SK-N-SH (cell line): ENCODE measurements around the gene NKAIN1. TPM values are rescaled to one million over a fixed set of nuclear protein-coding genes. Genes with fewer than 3 reads are reported as not detected.

Source experiments
- CTCF ChIA-PET: fragments of 300-600, 350-600 bp; formaldehyde crosslinking; extraction: SDS; loops from one replicate; lab custom pipeline; 2021; lab: Yijun Ruan, JAX
- POLR2A ChIA-PET: fragments of 350-600 bp; sonication (Branson Sonifier 250); formaldehyde crosslinking; extraction: SDS; loops from one replicate; lab custom pipeline; 2020; ENCODE audit warnings: antibody characterized with exemption, inconsistent platforms; lab: Yijun Ruan, JAX
- DNase-seq: peaks from one replicate; pipeline ENCODE4 v3.0.0; 2012
- H2AFZ ChIP-seq: fragments of 200-600 bp; sonication (generic); 2 replicates; pipeline ENCODE4 v1.8.1; 2016; ENCODE audit warnings: antibody characterized with exemption, mild to moderate bottlenecking, low read depth
- H3F3A ChIP-seq: fragments of 200-600 bp; sonication (generic); replicated peaks from 2 replicates; pipeline ENCODE3; 2016; ENCODE audit warnings: antibody characterized with exemption, mild to moderate bottlenecking; ENCODE audit not compliant: insufficient read depth
- H3K27ac ChIP-seq, 2 experiments: fragments of 200-500 bp in 1 of 2; fragments of 200-600 bp in 1 of 2; sonication (Bioruptor generic) in 1 of 2; sonication (generic), shearing (Covaris generic) in 1 of 2; 2 replicates each; pipeline versions ENCODE4 v1.5.1 to v1.6.1; 2014 to 2016; ENCODE audit warnings: low read depth in 2 of 2, inconsistent platforms in 1 of 2, low read length in 1 of 2, mild to moderate bottlenecking in 1 of 2, mixed read lengths in 1 of 2
- H3K27me3 ChIP-seq: fragments of 200-600 bp; sonication (generic), shearing (Covaris generic); 2 replicates; pipeline ENCODE4 v1.6.1; 2016; ENCODE audit warnings: mixed run types; ENCODE audit not compliant: insufficient read depth
- H3K36me3 ChIP-seq, 2 experiments: fragments of 200-500 bp in 1 of 2; fragments of 200-600 bp in 1 of 2; sonication (Bioruptor generic) in 1 of 2; sonication (generic) in 1 of 2; replicated peaks in 1 of 2; 2 replicates each; pipeline versions ENCODE3 to v1.5.1; 2014 to 2016; ENCODE audit warnings: low read length in 1 of 2, mild to moderate bottlenecking in 1 of 2; ENCODE audit not compliant: insufficient read depth in 2 of 2, control insufficient read depth in 1 of 2
- H3K4me1 ChIP-seq, 2 experiments: fragments of 200-500 bp in 1 of 2; fragments of 200-600 bp in 1 of 2; sonication (Bioruptor generic) in 1 of 2; sonication (generic), shearing (Covaris generic) in 1 of 2; 2 replicates each; pipeline versions ENCODE4 v1.5.1 to v1.6.1; 2014 to 2016; ENCODE audit warnings: low read depth in 1 of 2, low read length in 1 of 2, mixed run types in 1 of 2; ENCODE audit not compliant: insufficient read depth in 2 of 2, control insufficient read depth in 1 of 2
- H3K4me2 ChIP-seq: fragments of 200-600 bp; sonication (generic), shearing (Covaris generic); 2 replicates; pipeline ENCODE4 v1.6.1; 2017; ENCODE audit warnings: mixed run types
- H3K4me3 ChIP-seq, 2 experiments: fragments of 200-500 bp in 1 of 2; fragments of 200-600 bp in 1 of 2; sonication (Bioruptor generic) in 1 of 2; sonication (generic), shearing (Covaris generic) in 1 of 2; 2 replicates each; pipeline versions ENCODE4 v1.5.1 to v1.8.1; 2014 to 2016; ENCODE audit warnings: low read depth in 2 of 2, inconsistent platforms in 1 of 2, low read length in 1 of 2, mild to moderate bottlenecking in 1 of 2, mixed read lengths in 1 of 2, moderate library complexity in 1 of 2
- H3K79me2 ChIP-seq: fragments of 200-600 bp; sonication (generic); 2 replicates; pipeline ENCODE4 v1.8.1; 2017; ENCODE audit warnings: mild to moderate bottlenecking; ENCODE audit not compliant: insufficient read depth
- H3K9ac ChIP-seq: fragments of 200-600 bp; sonication (generic); 2 replicates; pipeline ENCODE4 v1.6.1; 2017; ENCODE audit warnings: mixed run types
- H3K9me2 ChIP-seq: fragments of 200-600 bp; sonication (generic); 2 replicates; pipeline ENCODE4 v1.6.1; 2017; ENCODE audit warnings: mixed run types
- H3K9me3 ChIP-seq: fragments of 200-600 bp; sonication (generic); 2 replicates; pipeline ENCODE4 v1.6.1; 2017; ENCODE audit warnings: mixed run types, mild to moderate bottlenecking, moderate library complexity
- H4K20me1 ChIP-seq: fragments of 200-600 bp; sonication (generic); 2 replicates; pipeline ENCODE4 v1.6.1; 2017; ENCODE audit warnings: mild to moderate bottlenecking, mixed run types; ENCODE audit not compliant: insufficient read depth
- CTCF ChIP-seq: fragments of 200-600 bp; sonication (generic); IDR thresholded peaks from 2 replicates; pipeline ENCODE4 v1.6.1; 2017; ENCODE audit warnings: antibody characterized with exemption, mild to moderate bottlenecking, moderate library complexity
- EZH2phosphoT487 ChIP-seq: fragments of 200-600 bp; sonication (generic); IDR thresholded peaks from 2 replicates; pipeline ENCODE4 v1.6.1; 2017; ENCODE audit warnings: low read depth, mixed run types, mild to moderate bottlenecking, antibody characterized with exemption, moderate library complexity, borderline replicate concordance
- IRF3 ChIP-seq: fragments of 150-350 bp; IDR thresholded peaks from 2 replicates; pipeline ENCODE4 v1.6.1; 2016; ENCODE audit warnings: mild to moderate bottlenecking, low read depth, low read length
- JUND ChIP-seq: IDR thresholded peaks from 2 replicates; pipeline ENCODE4 v1.4.0; 2012
- MAX ChIP-seq: IDR thresholded peaks from 2 replicates; pipeline ENCODE4 v1.4.0; 2012; ENCODE audit warnings: low read depth
- MEF2A ChIP-seq: IDR thresholded peaks from 2 replicates; pipeline ENCODE4 v1.4.0; 2012; ENCODE audit warnings: low read depth, borderline replicate concordance
- NFIC ChIP-seq: IDR thresholded peaks from 2 replicates; pipeline ENCODE4 v1.4.0; 2012; ENCODE audit warnings: borderline replicate concordance
- NRF1 ChIP-seq: IDR thresholded peaks from 2 replicates; pipeline ENCODE4 v1.6.1; 2012; ENCODE audit warnings: low read depth, mild to moderate bottlenecking, low read length
- PBX3 ChIP-seq: IDR thresholded peaks from 2 replicates; pipeline ENCODE4; 2012
- POLR2AphosphoS5 ChIP-seq: IDR thresholded peaks from 2 replicates; pipeline ENCODE4 v1.6.1; 2012; ENCODE audit warnings: low read depth, low read length
- RCOR1 ChIP-seq: fragments of 150-350 bp; IDR thresholded peaks from 2 replicates; pipeline ENCODE4 v1.6.1; 2017; ENCODE audit warnings: antibody characterized with exemption, low read length
- RFX5 ChIP-seq: IDR thresholded peaks from 2 replicates; pipeline ENCODE4 v1.6.1; 2012; ENCODE audit warnings: mild to moderate bottlenecking, improper control_type of control experiment, low read length
- SIN3A ChIP-seq: IDR thresholded peaks from 2 replicates; pipeline ENCODE4 v1.6.1; 2012; ENCODE audit warnings: low read depth, mild to moderate bottlenecking, low read length, moderate library complexity, borderline replicate concordance
- SMC3 ChIP-seq: IDR thresholded peaks from 2 replicates; pipeline ENCODE4 v1.6.1; 2012; ENCODE audit warnings: low read depth, low read length, improper control_type of control experiment
- TAF1 ChIP-seq: IDR thresholded peaks from 2 replicates; pipeline ENCODE4 v1.6.1; 2012; ENCODE audit warnings: low read depth, mild to moderate bottlenecking, low read length, moderate library complexity, borderline replicate concordance
- TCF12 ChIP-seq: IDR thresholded peaks from 2 replicates; pipeline ENCODE4 v1.4.0; 2012
- TEAD4 ChIP-seq: IDR thresholded peaks from 2 replicates; pipeline ENCODE4 v1.4.0; 2012; ENCODE audit warnings: mild to moderate bottlenecking, borderline replicate concordance; ENCODE audit not compliant: insufficient read depth
- USF1 ChIP-seq: IDR thresholded peaks from 2 replicates; pipeline ENCODE4 v1.4.0; 2012; ENCODE audit warnings: low read depth, borderline replicate concordance
- USF2 ChIP-seq: fragments of 150-350 bp; IDR thresholded peaks from 2 replicates; pipeline ENCODE4 v1.6.1; 2017; ENCODE audit warnings: antibody characterized with exemption, low read length, low read depth, borderline replicate concordance
- WGBS: methylation state at CpG from one replicate; pipeline ENCODE4 v1.1.6; 2017; ENCODE audit warnings: low lambda C conversion rate; 5-methylcytosine and 5-hydroxymethylcytosine counted together
- polyA plus RNA-seq, 3 experiments: library from polyadenylated mRNA; depleted of rRNA; stranded (reverse); fragments of >200 nt; gene quantifications; 2 replicates each; pipeline ENCODE4 v1.2.3, GENCODE V29; 2012

Gene NKAIN1
- polyA plus RNA-seq, 1 of the 3 experiments (the other 2 are of a cell fraction): 0.54 TPM

GRCh38 chr1:31142406-31142805 lies 97.3 kb downstream of the NKAIN1 start:
- H3K9ac ChIP-seq: no peak overlapping the region
- H3K9me3 ChIP-seq: no peaks in the 10 kb centered on the region
- H3K4me2 ChIP-seq: no peak overlapping the region
- no peak overlapping the region for H3K4me3 ChIP-seq
- no peaks in the 10 kb centered on the region for H3K27me3 ChIP-seq
- no peaks in the 10 kb centered on the region for H3K4me1 ChIP-seq
- TF ChIP-seq USF2 (no peak), TAF1 (no peak), NFIC (no peak), SIN3A (no peak), SMC3 (no peak), POLR2AphosphoS5 (no peak), MAX (no peak), TEAD4 (no peak), PBX3 (no peak)
- H3K27ac ChIP-seq: no peak overlapping the region
- no peaks in the 10 kb centered on the region for H3K79me2 ChIP-seq
- H4K20me1 ChIP-seq: no peaks in the 10 kb centered on the region
- WGBS: 95% methylated on average over 1 of the region's 4 CpGs
- ChIA-PET CTCF (no interaction called here), POLR2A (no interaction called here)
- DNase-seq: no peak
- H3K9me2 ChIP-seq: no peaks in the 10 kb centered on the region
- H3K36me3 ChIP-seq: no peaks in the 10 kb centered on the region
- peaks cover 4% of the 10 kb centered on the region for H3F3A ChIP-seq
- H2AFZ ChIP-seq: no peak overlapping the region

GRCh38 chr1:31140299-31140698 lies 99.4 kb downstream of the NKAIN1 start:
- no peaks in the 10 kb centered on the region for H3K36me3 ChIP-seq
- no peaks in the 10 kb centered on the region for H3F3A ChIP-seq
- no peak overlapping the region for H3K4me2 ChIP-seq
- POLR2A ChIA-PET: no interaction called here
- no peaks in the 10 kb centered on the region for H3K9me3 ChIP-seq
- WGBS: 90% methylated on average over 7 of the region's 7 CpGs
- no peaks in the 10 kb centered on the region for H3K4me1 ChIP-seq
- H3K27me3 ChIP-seq: no peaks in the 10 kb centered on the region
- no peak for DNase-seq
- no peak for TF ChIP-seq SMC3
- TF ChIP-seq MEF2A: no peak
- TF ChIP-seq IRF3: no peak
- TF ChIP-seq TCF12: no peak
- no peak for TF ChIP-seq MAX
- no peak for TF ChIP-seq CTCF
- no peak for TF ChIP-seq USF1
- no peak for TF ChIP-seq SIN3A
- no peak for TF ChIP-seq RCOR1
- TF ChIP-seq NRF1: no peak
- TF ChIP-seq TEAD4: no peak
- no peak for TF ChIP-seq EZH2phosphoT487
- TF ChIP-seq NFIC: no peak
- TF ChIP-seq RFX5: no peak
- no peak for TF ChIP-seq JUND
- TF ChIP-seq, all 33 proteins: peak for 0
- Histone ChIP-seq H3K79me2 (no peaks in the 10 kb centered on the region), H3K9ac (no peak overlapping the region), H3K4me3 (no peak overlapping the region), H3K27ac (no peak overlapping the region), H2AFZ (no peak overlapping the region), H3K9me2 (no peaks in the 10 kb centered on the region), H4K20me1 (no peaks in the 10 kb centered on the region)
- CTCF ChIA-PET: interaction anchor here (1.0 kb wide), 1 partner anchor 43 kb away, joined by 4 read pairs; no protein-coding TSS in a partner anchor
